Endothelial cell of umbilical vein (primary cell): ENCODE measurements around the gene RTKN2. TPM values are rescaled to one million over a fixed set of nuclear protein-coding genes. Genes with fewer than 3 reads are reported as not detected.
"Not testable (repeated sequence)": the region's sequence is repeated elsewhere in the genome, so short reads cannot be mapped to it uniquely, and the experiment has no call there.

ENCODE experiments used
- BruUV-seq: library from RNA; stranded (reverse); fragments of 400-500 nt; replicated peaks from 2 replicates; lab custom pipeline; 2021; lab: Mats Ljungman, UMichigan
- CTCF ChIA-PET: fragments of 300-600, 350-600 bp; sonication (Branson Sonifier 250); formaldehyde crosslinking; loops from one replicate; lab custom pipeline; 2021; ENCODE audit warnings: antibody characterized with exemption, inconsistent platforms; lab: Charles Lee
- POLR2A ChIA-PET: fragments of 300-600, 350-600 bp; sonication (Branson Sonifier 250); formaldehyde crosslinking; loops from one replicate; lab custom pipeline; 2021; ENCODE audit warnings: antibody characterized with exemption, inconsistent platforms; lab: Charles Lee
- DNase-seq: peaks from one replicate; pipeline ENCODE4 v3.0.0-alpha.2; 2011; ENCODE audit warnings: low read depth, low spot score
- FAIRE-seq: peaks from 2 replicates; lab custom pipeline; 2011; peaks lifted over from hg19 to GRCh38; lab: Jason Lieb, UNC
- H2AFZ ChIP-seq: 2 replicates; pipeline ENCODE4 v1.6.0; 2012; ENCODE audit warnings: low read depth, low read length, control low read depth, inconsistent platforms
- H3K27ac ChIP-seq: 2 replicates; pipeline ENCODE4 v1.5.1; 2011; ENCODE audit warnings: low read depth, mild to moderate bottlenecking, control low read depth, low read length, moderate library complexity; ENCODE audit not compliant: insufficient read depth
- H3K27me3 ChIP-seq, 2 experiments: 2 replicates each; pipeline versions ENCODE4 v1.6.0 to v1.6.1; 2011; ENCODE audit warnings: low read length in 2 of 2, mixed read lengths in 1 of 2; ENCODE audit not compliant: control insufficient read depth in 2 of 2, insufficient read depth in 2 of 2
- H3K36me3 ChIP-seq, 2 experiments: 2 replicates in 1 of 2; 3 replicates in 1 of 2; pipeline ENCODE4 v1.5.1; 2011; ENCODE audit warnings: low read length in 2 of 2, mild to moderate bottlenecking in 1 of 2, moderate library complexity in 1 of 2; ENCODE audit not compliant: control insufficient read depth in 2 of 2, insufficient read depth in 2 of 2; ENCODE audit errors: extremely low read depth in 1 of 2
- H3K4me1 ChIP-seq: 3 replicates; pipeline ENCODE4 v1.5.1; 2011; ENCODE audit warnings: mild to moderate bottlenecking, low read length; ENCODE audit not compliant: control insufficient read depth, insufficient read depth; ENCODE audit errors: extremely low read depth
- H3K4me2 ChIP-seq: 2 replicates; pipeline ENCODE4 v1.6.1; 2011; ENCODE audit warnings: low read length, control low read depth, mixed read lengths; ENCODE audit not compliant: insufficient read depth
- H3K4me3 ChIP-seq, 3 experiments: fragments of 200-600 bp in 1 of 3; sonication (generic), shearing (Covaris generic) in 1 of 3; replicated peaks in 1 of 3; 2 replicates each; pipeline ENCODE4 v1.5.1; 2011 to 2016; ENCODE audit warnings: control low read depth in 3 of 3, low read length in 3 of 3, mild to moderate bottlenecking in 2 of 3, inconsistent platforms in 1 of 3, low read depth in 1 of 3, moderate library complexity in 1 of 3; ENCODE audit not compliant: insufficient read depth in 1 of 3
- H3K79me2 ChIP-seq: 2 replicates; pipeline ENCODE4 v1.6.0; 2012; ENCODE audit warnings: low read length, inconsistent platforms; ENCODE audit not compliant: control insufficient read depth, insufficient read depth
- H3K9ac ChIP-seq: replicated peaks from 2 replicates; pipeline ENCODE3; 2011; ENCODE audit warnings: low read length, control low read depth; ENCODE audit not compliant: insufficient read depth; ENCODE audit errors: extremely low read depth
- H3K9me1 ChIP-seq: replicated peaks from 3 replicates; pipeline ENCODE4 v1.6.0; 2011; ENCODE audit warnings: mild to moderate bottlenecking, low read length; ENCODE audit not compliant: control insufficient read depth, insufficient read depth; ENCODE audit errors: extremely low read depth
- H3K9me3 ChIP-seq: replicated peaks from 2 replicates; pipeline ENCODE4 v1.5.1; 2012; ENCODE audit warnings: low read length, inconsistent platforms; ENCODE audit not compliant: control insufficient read depth, insufficient read depth
- H4K20me1 ChIP-seq: replicated peaks from 2 replicates; pipeline ENCODE3; 2011; ENCODE audit warnings: mild to moderate bottlenecking, low read length; ENCODE audit not compliant: control insufficient read depth, insufficient read depth; ENCODE audit errors: extremely low read depth
- FOS ChIP-seq: IDR thresholded peaks from 2 replicates; pipeline ENCODE4 v1.6.1; 2011; ENCODE audit warnings: mild to moderate bottlenecking, low read length, moderate library complexity, borderline replicate concordance; ENCODE audit not compliant: insufficient read depth
- JUN ChIP-seq: IDR thresholded peaks from 2 replicates; pipeline ENCODE4 v1.6.1; 2011; ENCODE audit warnings: borderline replicate concordance, low read depth; ENCODE audit not compliant: insufficient read length, insufficient read depth
- POLR2AphosphoS5 ChIP-seq: IDR thresholded peaks from 2 replicates; pipeline ENCODE4 v1.6.1; 2012; ENCODE audit warnings: low read depth, mild to moderate bottlenecking, control low read depth, low read length, moderate library complexity; ENCODE audit not compliant: insufficient read depth
- dilution Hi-C: fragments of 300-500 bp; cut with MboI; formaldehyde crosslinking; loops from one replicate; pipeline ENCODE4 v1.15.0; 2019; ENCODE audit warnings: low sequenced_read_pairs; ENCODE audit not compliant: extremely low pct_ligation_motif_present
- intact Hi-C: fragments of 100-400 bp; cut with micrococcal nuclease; formaldehyde crosslinking; loops from one replicate; pipeline ENCODE4 v1.10.0; 2022
- polyA plus RNA-seq, 4 experiments: library from polyadenylated mRNA; depleted of rRNA in 3 of 4; stranded (reverse) in 3 of 4; unstranded in 1 of 4; fragments of >200 nt; gene quantifications; 2 replicates each; pipeline versions ENCODE4 v1.2.1 to v1.2.3, GENCODE V29; 2011 to 2012; ENCODE audit warnings: missing spikeins in 1 of 4
- total RNA-seq: library from RNA; stranded (reverse); gene quantifications from 2 replicates; pipeline ENCODE4 v1.2.3, GENCODE V29; 2021

Gene RTKN2
- total and polyA plus RNA-seq, 2 donors (not counting 3 experiments of a cell fraction or from before 2014, with no cell fraction given), result 0.65 to 4.8 TPM

- Histone ChIP-seq H3K9ac (no peak overlapping the region), H3K9me1 (no peaks in the 10 kb centered on the region), H4K20me1 (no peaks in the 10 kb centered on the region), H2AFZ (peak overlapping the region; percentile 21), H3K4me3 (no peak overlapping the region), H3K9me3 (no peaks in the 10 kb centered on the region), H3K4me2 (peak overlapping the region; percentile 49), H3K27ac (peak overlapping the region; percentile 65), H3K4me1 (peaks cover 17% of the 10 kb centered on the region), H3K27me3 (no peaks in the 10 kb centered on the region), H3K79me2 (no peaks in the 10 kb centered on the region), H3K36me3 (no peaks in the 10 kb centered on the region)
- CTCF ChIA-PET, result interaction anchor here (0.9 to 9.0 kb wide), 12 partner anchors 13 to 493 kb away, joined by 3 to 468 read pairs (median 6); partner anchors contain the start of gene ARID5B
- POLR2A ChIA-PET, result interaction anchor here (1.1 kb wide), 1 partner anchor 194 kb away, joined by 3 read pairs; no protein-coding TSS in a partner anchor
- dilution Hi-C loops (no loop called here), intact Hi-C loops (loop anchor here (1.0 kb wide), 1 partner anchor 112 kb away; no protein-coding TSS in a partner anchor)
- no peak for DNase-seq
- BruUV-seq, result no TSS peak
- TF ChIP-seq POLR2AphosphoS5, result no peak
- FAIRE-seq, result no peak
These were observed 25.0 kb downstream of the RTKN2 start for GRCh38 chr10:62243647-62243997.

DNA sequence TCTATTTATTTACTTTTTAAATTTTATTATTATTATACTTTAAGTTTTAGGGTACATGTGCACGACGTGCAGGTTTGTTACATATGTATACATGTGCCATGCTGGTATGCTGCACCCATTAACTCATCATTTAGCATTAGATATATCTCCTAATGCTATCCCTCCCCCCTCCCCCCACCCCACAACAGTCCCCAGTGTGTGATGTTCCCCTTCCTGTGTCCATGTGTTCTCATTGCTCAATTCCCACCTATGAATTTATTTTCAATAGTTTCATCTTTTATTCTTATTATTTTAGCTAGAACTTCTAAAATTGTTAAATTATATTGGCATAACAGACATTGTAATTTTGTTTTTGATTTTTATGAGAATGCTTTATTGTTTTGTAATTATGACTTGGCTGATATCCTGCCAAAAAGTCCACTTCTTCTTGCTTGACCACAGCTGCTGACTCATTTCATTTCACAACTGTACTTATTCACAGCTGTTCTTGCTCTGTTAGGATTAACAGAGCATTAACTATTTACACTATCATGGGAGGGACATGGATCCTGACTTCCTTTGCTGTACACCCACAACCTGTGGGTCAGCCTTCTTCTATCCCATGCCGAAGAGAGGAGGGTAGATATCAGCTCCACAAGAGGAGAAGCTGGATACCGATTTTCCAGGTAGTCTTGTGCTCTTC, 25.5 kb downstream of the RTKN2 start:
- H3K9me1 ChIP-seq, dilution Hi-C loops, H4K20me1 ChIP-seq, H3K27me3 ChIP-seq, H3K36me3 ChIP-seq, H3K4me3 ChIP-seq, H3K79me2 ChIP-seq, H3K9me3 ChIP-seq, BruUV-seq, H3K9ac ChIP-seq: not testable (repeated sequence)
- peak overlapping the region; percentile 65 for H3K27ac ChIP-seq
- H3K4me1 ChIP-seq, result peaks cover 17% of the 10 kb centered on the region
- TF ChIP-seq JUN (peak; percentile 48), FOS (peak; percentile 79)
- peak; percentile 68 for DNase-seq
- intact Hi-C loops, result loop anchor here (1.0 kb wide), 1 partner anchor 112 kb away; no protein-coding TSS in a partner anchor
- ChIA-PET CTCF (interaction anchor here (0.9 to 9.0 kb wide), 12 partner anchors 12 to 492 kb away, joined by 3 to 468 read pairs (median 6); partner anchors contain the start of gene ARID5B), POLR2A (interaction anchor here (1.1 kb wide), 1 partner anchor 193 kb away, joined by 3 read pairs; no protein-coding TSS in a partner anchor)
- peak; percentile 53 for FAIRE-seq
- H2AFZ ChIP-seq, result peak overlapping the region; percentile 21
- peak overlapping the region; percentile 49 for H3K4me2 ChIP-seq

GRCh38 chr10:62241521-62241920, 27.1 kb downstream of the RTKN2 start:
- DNase-seq, dilution Hi-C loops, intact Hi-C loops: not testable (repeated sequence)

More at GRCh38 chr10:62241521-62241920, 27.1 kb downstream of the RTKN2 start:
- H3K4me3 ChIP-seq, FAIRE-seq, H3K9me1 ChIP-seq, H4K20me1 ChIP-seq, H3K9ac ChIP-seq, H3K36me3 ChIP-seq, H3K79me2 ChIP-seq, H3K27ac ChIP-seq, POLR2A ChIA-PET, BruUV-seq, H3K27me3 ChIP-seq, H3K4me2 ChIP-seq, H3K9me3 ChIP-seq, H2AFZ ChIP-seq: not testable (repeated sequence)
- H3K4me1 ChIP-seq, result peaks cover 17% of the 10 kb centered on the region
- CTCF ChIA-PET, result interaction anchor here (2.1 to 2.8 kb wide), 2 partner anchors 10 to 203 kb away, joined by 15 to 17 read pairs; no protein-coding TSS in a partner anchor
